ENCODE results near the gene SUN5. TPM values are rescaled to one million over a fixed set of nuclear protein-coding genes. Genes with fewer than 3 reads are reported as not detected.

SUN5 gene
- total RNA-seq, 1 donor from 2014 or later, result not detected

DNA sequence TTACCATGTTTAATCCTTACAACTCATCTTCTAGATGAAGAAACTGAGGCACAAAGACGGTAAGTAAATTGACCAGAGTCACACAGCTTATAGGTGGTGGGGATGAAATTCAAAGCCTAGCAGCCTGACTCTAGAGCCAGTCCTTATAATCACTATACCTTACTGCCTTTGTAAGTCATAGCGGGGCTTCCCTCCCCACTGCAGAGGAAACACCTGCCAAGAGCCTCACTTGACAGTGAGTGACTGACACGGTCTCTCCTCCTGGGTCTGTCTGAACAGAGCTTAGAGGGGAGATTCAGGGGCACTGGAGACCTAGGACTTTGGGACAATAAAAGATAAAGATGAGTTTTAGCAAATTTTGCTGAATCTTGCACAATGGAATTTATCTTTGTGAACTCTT lies 12.8 kb downstream of the SUN5 start:
- DNase-seq, result no peak

DNA sequence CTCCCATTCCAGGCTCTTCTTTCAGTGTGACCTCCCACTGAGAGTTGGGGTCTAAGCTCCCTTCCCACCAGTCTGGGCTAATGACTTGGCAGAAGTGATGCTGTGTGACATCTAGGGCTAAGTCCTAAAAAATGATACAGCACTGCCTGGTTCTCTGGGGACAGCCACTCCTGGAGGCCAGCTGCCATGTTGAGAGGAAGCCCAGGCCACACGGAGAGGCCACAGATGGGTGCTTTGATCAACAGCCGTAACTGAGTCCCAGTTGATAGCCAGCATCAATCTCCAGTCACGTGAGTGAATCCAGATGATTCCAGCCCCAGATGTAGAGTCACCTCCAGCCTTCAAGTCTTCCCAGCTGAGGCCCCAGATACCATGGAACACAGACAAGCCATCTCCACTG lies 13.8 kb downstream of the SUN5 start:
- no peak for DNase-seq

DNA sequence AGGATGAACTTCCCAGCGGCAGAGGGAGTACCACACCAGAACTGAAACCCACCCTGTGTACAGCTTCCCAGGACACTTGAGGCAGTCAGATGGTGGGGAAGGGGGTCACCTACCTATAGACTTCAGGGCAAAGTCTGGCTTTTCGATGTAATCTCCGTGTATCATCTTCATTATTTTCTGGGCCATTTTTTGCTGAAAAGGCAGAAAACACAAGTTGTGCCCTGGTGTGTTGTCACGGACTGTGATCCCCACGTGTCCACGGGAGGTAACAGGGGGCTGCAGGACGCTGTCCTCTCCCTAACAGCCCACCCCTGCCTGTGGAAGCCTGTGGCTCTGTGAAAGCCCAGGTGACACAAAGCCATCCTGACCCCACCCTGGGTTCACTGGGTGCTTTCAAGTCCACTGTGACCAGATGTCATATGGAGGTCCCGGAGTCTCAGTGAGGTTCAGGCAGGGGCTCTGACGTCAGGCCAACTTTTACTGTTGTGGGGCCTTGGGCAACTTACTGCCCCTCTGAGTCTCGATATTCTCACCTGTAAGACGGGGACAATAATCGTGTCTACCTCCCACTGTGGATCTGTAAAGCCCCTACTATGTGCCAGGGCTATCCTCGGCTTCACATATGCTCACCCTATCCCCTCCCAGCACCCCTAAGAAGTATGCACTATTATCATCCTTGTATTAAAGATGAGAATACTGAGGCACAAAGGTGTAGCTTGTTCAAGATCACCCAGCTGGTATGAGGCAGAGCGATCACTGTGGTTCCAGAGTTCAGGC lies 14.5 kb downstream of the SUN5 start:
- no peak for DNase-seq

DNA sequence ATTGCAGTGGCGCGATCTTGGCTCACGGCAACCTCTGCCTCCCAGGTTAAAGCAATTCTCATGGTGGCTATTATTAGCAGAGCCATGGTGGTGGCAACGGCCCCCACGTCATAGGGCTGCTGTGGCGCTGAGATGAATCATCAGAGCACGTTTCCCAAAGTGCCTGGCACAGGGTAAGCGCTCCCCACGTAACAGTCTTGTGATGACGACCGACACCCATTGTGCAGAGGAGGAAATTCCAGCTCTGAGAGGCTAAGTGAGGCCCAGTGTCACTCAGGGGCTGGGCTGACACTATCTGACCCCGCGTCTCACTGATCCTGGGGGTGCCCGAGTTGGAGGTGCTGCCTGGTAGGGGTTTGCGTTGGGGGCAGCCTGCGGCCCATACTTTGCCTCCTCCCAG lies 16.2 kb downstream of the SUN5 start:
- DNase-seq, result no peak

GRCh38 chr20:32987044-32987825 lies 17.0 kb downstream of the SUN5 start:
- no peak for DNase-seq

- no peak for DNase-seq
Observed at GRCh38 chr20:32986331-32986966, 17.8 kb downstream of the SUN5 start.

DNA sequence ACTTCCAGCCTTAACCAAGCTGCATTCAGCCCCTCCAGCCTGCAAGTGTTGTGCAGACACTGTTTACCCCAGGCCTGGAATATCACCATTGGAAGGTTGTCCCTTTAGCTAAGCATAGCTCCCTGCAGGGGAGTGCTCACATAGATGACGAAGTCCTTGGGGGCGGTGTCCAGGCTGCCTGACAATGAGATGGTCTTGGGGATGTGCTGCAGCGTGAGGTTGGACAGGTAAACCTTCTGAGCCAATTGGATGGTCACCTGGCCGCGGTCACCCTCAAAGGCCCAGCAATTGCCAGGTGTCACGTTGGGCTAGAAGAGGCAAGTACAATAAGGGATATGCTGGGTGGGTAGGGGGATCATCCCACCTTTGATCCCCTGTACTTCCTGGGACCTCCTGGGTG lies 18.6 kb downstream of the SUN5 start:
- no peak for DNase-seq

DNA sequence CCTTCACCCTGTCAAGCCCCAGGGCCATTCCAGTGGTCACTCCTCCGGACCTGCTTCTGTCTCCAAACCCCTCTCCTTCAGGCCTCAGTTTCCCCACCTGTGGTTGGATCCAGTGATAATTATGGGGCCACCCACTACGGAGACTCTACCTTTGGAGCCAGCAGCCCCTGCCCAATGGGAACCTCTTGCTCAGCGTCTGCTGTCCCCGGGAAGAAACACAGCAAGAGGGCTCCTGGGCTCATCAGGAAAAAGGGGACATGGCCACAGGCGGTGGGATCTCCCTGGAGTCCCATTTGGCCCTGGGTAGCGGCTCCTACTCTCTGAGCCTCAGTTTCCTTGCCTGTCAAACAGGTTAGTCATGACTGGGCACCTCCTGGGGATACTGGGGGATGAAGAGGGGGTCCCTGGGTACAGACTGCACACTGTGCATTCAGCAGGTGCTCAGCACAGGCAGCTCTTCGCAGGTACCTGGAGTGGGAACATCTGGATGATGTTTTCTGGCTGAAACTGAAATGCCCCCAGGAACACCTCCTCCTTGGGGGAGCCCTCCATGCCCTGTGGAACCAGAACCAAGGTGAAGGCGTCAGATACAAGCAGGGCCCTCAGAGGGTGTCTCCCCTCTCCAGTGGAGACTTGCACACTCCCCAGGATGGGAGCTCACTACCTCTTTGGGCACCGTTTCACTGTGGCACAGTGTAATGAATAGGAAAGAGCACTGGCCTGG lies 19.4 kb downstream of the SUN5 start:
- no peak for DNase-seq

DNA sequence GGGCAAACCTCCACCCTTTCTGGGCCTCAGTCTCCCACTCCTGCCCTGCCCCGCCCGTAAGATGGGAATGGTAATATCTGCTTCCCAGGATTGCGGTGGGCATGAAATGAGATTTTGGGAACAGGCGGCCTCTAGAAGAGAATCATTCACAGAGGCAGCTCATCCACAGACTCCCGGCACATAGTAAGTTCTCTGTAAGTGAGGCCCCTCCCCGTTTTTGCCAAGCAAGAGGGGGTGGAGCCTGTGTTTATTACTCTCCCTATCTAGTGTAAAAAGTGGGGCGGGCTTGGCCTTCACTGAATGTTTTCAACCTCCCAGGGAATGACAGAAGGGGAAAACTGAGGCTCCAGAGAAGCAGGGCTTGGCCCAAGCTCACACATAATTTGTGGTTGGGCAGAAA lies 20.0 kb downstream of the SUN5 start:
- DNase-seq, result no peak

DNA sequence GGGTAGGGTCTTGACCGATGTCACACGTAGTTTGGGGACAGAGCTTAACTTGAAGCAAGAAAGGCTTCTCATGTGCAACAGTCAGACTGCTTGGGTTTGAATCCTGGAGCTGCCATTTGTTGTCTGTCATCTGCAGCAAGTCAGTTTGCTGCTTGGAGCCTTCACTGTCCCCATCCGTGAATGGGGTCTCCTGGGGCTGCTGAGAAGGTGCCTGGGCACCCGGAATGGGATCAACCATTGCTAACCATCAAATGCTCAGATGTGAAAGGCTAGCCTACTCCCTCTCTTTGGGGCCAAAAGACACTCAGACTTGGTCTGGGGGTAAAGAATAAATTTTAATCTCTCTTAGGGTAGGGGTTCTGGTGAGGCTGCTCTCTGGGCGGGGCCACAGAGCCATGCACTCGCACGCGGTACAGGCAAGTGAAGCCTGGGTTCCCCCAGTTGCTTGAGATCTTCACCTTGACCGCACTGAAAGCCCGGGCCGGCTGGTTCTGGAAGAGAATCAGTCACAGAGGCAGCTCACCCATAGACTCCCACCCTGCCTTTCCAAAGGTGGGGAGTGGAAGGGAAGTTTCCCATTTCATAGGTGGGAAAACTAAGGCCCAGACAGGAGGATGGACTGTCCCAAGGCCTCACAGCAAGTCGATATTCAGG lies 20.6 kb downstream of the SUN5 start:
- DNase-seq, result no peak

GRCh38 chr20:32982617-32983458 lies 21.4 kb downstream of the SUN5 start:
- DNase-seq, result peak; percentile 4

DNA sequence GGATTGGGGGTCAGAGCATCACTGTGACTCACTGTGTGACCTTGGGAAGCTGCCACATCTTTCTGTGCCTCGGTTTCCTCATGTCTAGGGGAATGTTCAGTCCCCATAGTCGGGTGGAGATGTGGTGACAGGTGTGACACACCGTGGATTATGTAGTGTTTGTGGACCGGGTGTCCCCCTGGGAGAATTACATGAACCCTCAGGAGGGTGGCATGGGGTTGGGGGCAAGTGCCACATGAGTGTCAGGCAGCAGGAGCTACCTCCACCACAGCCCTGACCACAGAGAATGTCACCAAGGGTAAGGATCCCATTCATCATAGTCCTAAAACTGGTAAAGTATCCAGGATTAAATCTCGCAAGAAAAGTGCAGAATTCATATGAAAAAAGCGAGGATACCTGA lies 23.2 kb downstream of the SUN5 start:
- DNase-seq, result no peak

GRCh38 chr20:32980131-32980941 lies 23.9 kb downstream of the SUN5 start:
- no peak for DNase-seq

- DNase-seq, result no peak
Observed at GRCh38 chr20:32979201-32979998, 24.8 kb downstream of the SUN5 start.

- no peak for DNase-seq
Observed at GRCh38 chr20:32978009-32978335, 26.3 kb downstream of the SUN5 start.

DNA sequence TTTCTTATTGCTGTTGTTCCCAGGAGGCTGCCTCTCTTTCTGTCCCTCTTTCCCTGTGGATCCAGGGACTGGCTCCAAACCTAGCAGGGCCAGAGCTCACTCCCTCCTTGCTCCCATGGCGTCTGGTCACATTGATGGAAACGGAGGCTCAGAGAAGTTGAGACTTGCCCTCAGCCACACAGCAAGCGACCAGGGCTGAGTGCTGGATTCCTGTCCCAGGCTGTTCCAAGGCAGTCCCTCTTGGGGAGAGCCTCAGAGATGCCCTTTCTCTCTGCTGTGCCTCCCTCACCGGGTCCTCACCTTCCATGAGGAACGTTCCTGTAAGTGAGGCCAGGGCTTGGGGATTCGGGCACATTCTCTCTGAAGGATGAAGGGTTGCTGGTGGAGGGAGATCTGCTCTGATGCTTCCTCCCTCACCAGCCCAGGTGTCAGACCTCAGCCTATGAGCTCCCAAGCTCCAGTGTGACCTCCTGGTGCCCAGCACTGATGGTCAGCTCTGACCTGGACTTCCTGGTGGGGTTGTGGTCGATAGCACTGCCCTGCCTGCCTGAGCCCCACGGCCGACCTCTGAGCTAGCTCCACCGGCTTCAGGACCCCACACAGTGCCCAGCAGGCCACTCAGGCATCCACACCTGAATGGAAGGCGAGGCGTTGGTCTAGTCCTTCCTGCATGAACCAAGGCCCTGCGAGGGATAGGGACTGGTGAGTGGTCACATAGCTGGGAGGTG lies 26.8 kb downstream of the SUN5 start:
- no peak for DNase-seq

GRCh38 chr20:32976746-32977145 lies 27.5 kb downstream of the SUN5 start:
- DNase-seq, result no peak

- no peak for DNase-seq
Observed at GRCh38 chr20:32975698-32976674, 28.2 kb downstream of the SUN5 start.

Measured in dermis blood vessel endothelial cell (primary cell).